ENCODE results near the gene ATG7. TPM values are rescaled to one million over a fixed set of nuclear protein-coding genes. Genes with fewer than 3 reads are reported as not detected.

ATG7 gene
- total RNA-seq, 1 donor from 2014 or later: 53.4 TPM

DNA sequence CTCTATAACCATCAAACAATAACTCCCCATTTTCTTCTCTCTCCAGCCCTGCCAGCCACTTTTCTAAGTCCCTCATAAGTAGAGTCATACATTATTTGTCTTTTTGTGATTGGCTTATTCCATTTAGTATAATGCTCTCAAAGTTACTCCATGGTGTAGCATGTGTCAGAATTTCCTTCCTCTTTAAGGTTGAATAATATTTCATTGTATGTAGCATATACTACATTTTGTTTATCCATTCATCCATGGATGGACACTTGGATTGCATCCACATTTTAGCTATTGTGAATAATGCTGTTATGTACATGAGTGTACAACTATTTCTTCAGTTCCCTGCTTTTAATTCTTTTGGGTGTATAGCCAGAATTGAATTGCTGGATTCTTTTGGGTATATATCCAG lies 138.4 kb downstream of the ATG7 start:
- FAIRE-seq: no peak
- no peak overlapping the region for H3K4me3 ChIP-seq (ENCODE audit: low read depth, low read length)

DNA sequence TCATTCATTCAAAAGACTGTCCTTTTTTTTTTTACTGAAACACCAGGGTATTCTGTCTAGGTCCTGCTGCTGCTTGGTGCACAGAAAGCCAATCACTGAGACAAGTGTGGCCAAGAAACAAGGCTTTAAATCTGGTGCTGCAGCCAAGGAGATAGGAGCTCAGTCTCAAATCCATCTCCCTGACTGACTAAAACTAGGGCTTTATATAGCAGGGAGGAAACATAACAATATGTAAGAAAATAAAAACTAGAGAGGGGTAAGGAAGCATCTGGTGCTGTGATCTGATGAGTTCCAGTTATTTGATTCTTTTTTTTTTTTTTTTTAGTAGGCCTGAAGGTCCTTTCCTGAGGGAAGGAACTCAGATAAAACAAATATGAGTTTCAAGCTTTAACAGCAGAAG lies 139.8 kb downstream of the ATG7 start:
- H3K36me3 ChIP-seq (ENCODE audit: control insufficient read depth, insufficient read depth, low read length): peaks cover 1% of the 10 kb centered on the region
- no peak for FAIRE-seq
- DNase-seq (ENCODE audit: low read depth): no peak
- H3K4me3 ChIP-seq (ENCODE audit: low read depth, low read length): no peak overlapping the region
- no peaks in the 10 kb centered on the region for H3K27me3 ChIP-seq (ENCODE audit: control insufficient read depth, insufficient read depth, low read length)
- TF ChIP-seq, protein P1, sequence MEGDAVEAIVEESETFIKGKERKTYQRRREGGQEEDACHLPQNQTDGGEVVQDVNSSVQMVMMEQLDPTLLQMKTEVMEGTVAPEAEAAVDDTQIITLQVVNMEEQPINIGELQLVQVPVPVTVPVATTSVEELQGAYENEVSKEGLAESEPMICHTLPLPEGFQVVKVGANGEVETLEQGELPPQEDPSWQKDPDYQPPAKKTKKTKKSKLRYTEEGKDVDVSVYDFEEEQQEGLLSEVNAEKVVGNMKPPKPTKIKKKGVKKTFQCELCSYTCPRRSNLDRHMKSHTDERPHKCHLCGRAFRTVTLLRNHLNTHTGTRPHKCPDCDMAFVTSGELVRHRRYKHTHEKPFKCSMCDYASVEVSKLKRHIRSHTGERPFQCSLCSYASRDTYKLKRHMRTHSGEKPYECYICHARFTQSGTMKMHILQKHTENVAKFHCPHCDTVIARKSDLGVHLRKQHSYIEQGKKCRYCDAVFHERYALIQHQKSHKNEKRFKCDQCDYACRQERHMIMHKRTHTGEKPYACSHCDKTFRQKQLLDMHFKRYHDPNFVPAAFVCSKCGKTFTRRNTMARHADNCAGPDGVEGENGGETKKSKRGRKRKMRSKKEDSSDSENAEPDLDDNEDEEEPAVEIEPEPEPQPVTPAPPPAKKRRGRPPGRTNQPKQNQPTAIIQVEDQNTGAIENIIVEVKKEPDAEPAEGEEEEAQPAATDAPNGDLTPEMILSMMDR (IDR thresholded peaks at IDR 0.05; ENCODE audit: insufficient read depth, low read length, severe bottlenecking): no peak

More for the DNA sequence above, 138.4 kb downstream of the ATG7 start:
- TF ChIP-seq, protein P1 (IDR thresholded peaks at IDR 0.05; ENCODE audit: insufficient read depth, low read length, severe bottlenecking): no peak
- H3K27me3 ChIP-seq (ENCODE audit: control insufficient read depth, insufficient read depth, low read length): no peaks in the 10 kb centered on the region
- H3K36me3 ChIP-seq (ENCODE audit: control insufficient read depth, insufficient read depth, low read length): peaks cover 1% of the 10 kb centered on the region
- no peak for DNase-seq (ENCODE audit: low read depth)

GRCh38 chr3:11413071-11413470 lies 140.9 kb downstream of the ATG7 start:
- FAIRE-seq (no peak), DNase-seq (ENCODE audit: low read depth) (no peak)
- Histone ChIP-seq H3K36me3 (ENCODE audit: control insufficient read depth, insufficient read depth, low read length) (no peaks in the 10 kb centered on the region), H3K4me3 (ENCODE audit: low read depth, low read length) (no peak overlapping the region), H3K27me3 (ENCODE audit: control insufficient read depth, insufficient read depth, low read length) (no peaks in the 10 kb centered on the region)
- TF ChIP-seq, protein P1 (IDR thresholded peaks at IDR 0.05; ENCODE audit: insufficient read depth, low read length, severe bottlenecking): no peak

GRCh38 chr3:11415099-11415498 lies 142.9 kb downstream of the ATG7 start:
- TF ChIP-seq, protein P1 (IDR thresholded peaks at IDR 0.05; ENCODE audit: insufficient read depth, low read length, severe bottlenecking): no peak

GRCh38 chr3:11420066-11420465 lies 147.9 kb downstream of the ATG7 start:
- H3K36me3 ChIP-seq (ENCODE audit: control insufficient read depth, insufficient read depth, low read length): no peaks in the 10 kb centered on the region
- FAIRE-seq (no peak), DNase-seq (ENCODE audit: low read depth) (no peak)
- TF ChIP-seq, protein P1 (IDR thresholded peaks at IDR 0.05; ENCODE audit: insufficient read depth, low read length, severe bottlenecking): no peak
- H3K27me3 ChIP-seq (ENCODE audit: control insufficient read depth, insufficient read depth, low read length): no peaks in the 10 kb centered on the region
- no peak overlapping the region for H3K4me3 ChIP-seq (ENCODE audit: low read depth, low read length)

More at GRCh38 chr3:11415099-11415498, 142.9 kb downstream of the ATG7 start:
- DNase-seq (ENCODE audit: low read depth): peak; percentile 18
- Histone ChIP-seq H3K4me3 (ENCODE audit: low read depth, low read length) (no peak overlapping the region), H3K27me3 (ENCODE audit: control insufficient read depth, insufficient read depth, low read length) (no peaks in the 10 kb centered on the region), H3K36me3 (ENCODE audit: control insufficient read depth, insufficient read depth, low read length) (no peaks in the 10 kb centered on the region)
- no peak for FAIRE-seq

DNA sequence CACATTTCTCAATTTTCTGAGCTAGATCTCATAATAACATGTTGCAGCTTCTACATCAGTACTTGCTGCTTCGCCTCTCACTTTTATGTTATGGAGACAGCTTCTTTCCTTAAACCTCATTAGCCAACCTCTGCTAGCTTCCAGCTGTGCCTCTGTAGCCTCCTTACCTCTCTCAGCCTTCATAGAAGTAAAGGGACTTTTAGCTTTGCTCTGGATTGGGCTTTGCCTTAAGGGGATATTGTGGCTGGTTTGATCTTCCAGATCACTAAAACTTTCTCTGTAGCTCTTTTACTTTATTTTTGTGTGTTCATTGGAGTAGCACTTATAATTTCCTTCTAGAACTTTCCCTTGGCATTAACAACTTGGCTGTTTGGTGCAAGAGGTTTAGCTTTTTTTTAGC lies 150.1 kb downstream of the ATG7 start:
- Histone ChIP-seq H3K4me3 (ENCODE audit: low read depth, low read length) (no peak overlapping the region), H3K27me3 (ENCODE audit: control insufficient read depth, insufficient read depth, low read length) (no peaks in the 10 kb centered on the region), H3K36me3 (ENCODE audit: control insufficient read depth, insufficient read depth, low read length) (no peaks in the 10 kb centered on the region)
- DNase-seq (ENCODE audit: low read depth) (no peak), FAIRE-seq (no peak)
- TF ChIP-seq, protein P1 (IDR thresholded peaks at IDR 0.05; ENCODE audit: insufficient read depth, low read length, severe bottlenecking): no peak
